ENCODE results near the gene KRT13. TPM values are rescaled to one million over a fixed set of nuclear protein-coding genes. Genes with fewer than 3 reads are reported as not detected.

The KRT13 gene
- total and polyA plus RNA-seq, 2 experiments from 2014 or later = not detected

GRCh38 chr17:41536741-41537613 is 31.6 kb upstream of the KRT13 start:
- no peak for DNase-seq (ENCODE audit: low read depth in 1 of 2, low spot score in 1 of 2)
- Histone ChIP-seq H3K27me3 (no peaks in the 10 kb centered on the region), H3K9me3 (ENCODE audit: low read depth) (no peaks in the 10 kb centered on the region), H3K27ac (no peak overlapping the region), H3K4me3 (no peak overlapping the region), H3K36me3 (no peaks in the 10 kb centered on the region), H3K4me1 (ENCODE audit: low read depth) (peaks cover 13% of the 10 kb centered on the region)
- no peak for TF ChIP-seq CTCF (IDR thresholded peaks at IDR 0.05; ENCODE audit: low read depth, low read length)

GRCh38 chr17:41535764-41536481 is 30.5 kb upstream of the KRT13 start:
- H3K27ac ChIP-seq = no peak overlapping the region

GRCh38 chr17:41534899-41535546 is 29.6 kb upstream of the KRT13 start:
- Histone ChIP-seq H3K27me3 (no peaks in the 10 kb centered on the region), H3K9me3 (ENCODE audit: low read depth) (no peaks in the 10 kb centered on the region), H3K27ac (no peak overlapping the region), H3K36me3 (no peaks in the 10 kb centered on the region), H3K4me1 (ENCODE audit: low read depth) (peaks cover 23% of the 10 kb centered on the region), H3K4me3 (no peak overlapping the region)
- no peak for DNase-seq (ENCODE audit: low read depth in 1 of 2, low spot score in 1 of 2)
- no peak for TF ChIP-seq CTCF (IDR thresholded peaks at IDR 0.05; ENCODE audit: low read depth, low read length)

More at GRCh38 chr17:41535764-41536481, 30.5 kb upstream of the KRT13 start:
- Histone ChIP-seq H3K4me1 (ENCODE audit: low read depth) (peaks cover 14% of the 10 kb centered on the region), H3K27me3 (no peaks in the 10 kb centered on the region), H3K4me3 (no peak overlapping the region), H3K36me3 (no peaks in the 10 kb centered on the region), H3K9me3 (ENCODE audit: low read depth) (no peaks in the 10 kb centered on the region)
- no peak for DNase-seq (ENCODE audit: low read depth in 1 of 2, low spot score in 1 of 2)
- no peak for TF ChIP-seq CTCF (IDR thresholded peaks at IDR 0.05; ENCODE audit: low read depth, low read length)

- no peak overlapping the region for H3K27ac ChIP-seq
- DNase-seq (ENCODE audit: low read depth in 1 of 2, low spot score in 1 of 2) = no peak
- H3K9me3 ChIP-seq (ENCODE audit: low read depth) = no peaks in the 10 kb centered on the region
- no peak overlapping the region for H3K4me3 ChIP-seq
- H3K36me3 ChIP-seq = no peaks in the 10 kb centered on the region
- TF ChIP-seq CTCF (IDR thresholded peaks at IDR 0.05; ENCODE audit: low read depth, low read length) = no peak
- no peaks in the 10 kb centered on the region for H3K27me3 ChIP-seq
- peaks cover 37% of the 10 kb centered on the region for H3K4me1 ChIP-seq (ENCODE audit: low read depth)
Measured at GRCh38 chr17:41533613-41534012, 28.2 kb upstream of the KRT13 start.

GRCh38 chr17:41532947-41533570 is 27.6 kb upstream of the KRT13 start:
- Histone ChIP-seq H3K9me3 (ENCODE audit: low read depth) (no peaks in the 10 kb centered on the region), H3K27me3 (no peaks in the 10 kb centered on the region), H3K27ac (no peak overlapping the region), H3K36me3 (no peaks in the 10 kb centered on the region), H3K4me3 (no peak overlapping the region), H3K4me1 (ENCODE audit: low read depth) (peaks cover 37% of the 10 kb centered on the region)
- no peak for TF ChIP-seq CTCF (IDR thresholded peaks at IDR 0.05; ENCODE audit: low read depth, low read length)
- no peak for DNase-seq (ENCODE audit: low read depth in 1 of 2, low spot score in 1 of 2)

Data from cardiac muscle cell (in vitro differentiated cells and primary cell).